GM10266 (cell line): ENCODE results near the gene NUDT13.

ENCODE experiments used
- DNase-seq: peaks from one replicate; pipeline ENCODE4 v3.0.0; 2012; ENCODE audit errors: extremely low spot score
- CTCF ChIP-seq: IDR thresholded peaks from 2 replicates; pipeline ENCODE4 v1.5.1; 2012; ENCODE audit warnings: mild to moderate bottlenecking, low read depth; ENCODE audit not compliant: control insufficient read depth, insufficient read depth; ENCODE audit errors: missing control alignments

Gene NUDT13

GRCh38 chr10:73167458-73167782 lies 57.2 kb downstream of the NUDT13 start:
- DNase-seq = no peak
- no peak for TF ChIP-seq CTCF

GRCh38 chr10:73167783-73168464 lies 57.7 kb downstream of the NUDT13 start, which contains the start of the genes ECD and FAM149B1:
TSS of gene ECD (minus strand) at chr10:73168008. CDS start at chr10:73163937, 4,071 bp downstream.
TSS of gene FAM149B1 (plus strand) at chr10:73168119. CDS start at chr10:73168340, 221 bp downstream.
- peak; percentile 4 for TF ChIP-seq CTCF
- DNase-seq = peak; percentile 92

- TF ChIP-seq CTCF = no peak
- DNase-seq = peak; percentile 41
These were observed 58.2 kb downstream of the NUDT13 start for GRCh38 chr10:73168465-73168803.

GRCh38 chr10:73169320-73169719 lies 59.1 kb downstream of the NUDT13 start:
- DNase-seq = no peak
- TF ChIP-seq CTCF = no peak

GRCh38 chr10:73172867-73173266 lies 62.6 kb downstream of the NUDT13 start:
- no peak for DNase-seq
- TF ChIP-seq CTCF = no peak

- no peak for TF ChIP-seq CTCF
- no peak for DNase-seq
These were observed 64.1 kb downstream of the NUDT13 start for GRCh38 chr10:73174148-73174925.
